GM12873 (cell line): ENCODE data around the gene KLLN.

Experiments
- TF ChIP-seq, protein P1 (sequence below): IDR thresholded peaks from 2 replicates; pipeline ENCODE4 v1.5.1; 2012; ENCODE audit warnings: low read depth, mild to moderate bottlenecking, moderate library complexity, low read length, control low read depth; ENCODE audit not compliant: insufficient read depth; ENCODE audit errors: missing control alignments

KLLN gene

DNA sequence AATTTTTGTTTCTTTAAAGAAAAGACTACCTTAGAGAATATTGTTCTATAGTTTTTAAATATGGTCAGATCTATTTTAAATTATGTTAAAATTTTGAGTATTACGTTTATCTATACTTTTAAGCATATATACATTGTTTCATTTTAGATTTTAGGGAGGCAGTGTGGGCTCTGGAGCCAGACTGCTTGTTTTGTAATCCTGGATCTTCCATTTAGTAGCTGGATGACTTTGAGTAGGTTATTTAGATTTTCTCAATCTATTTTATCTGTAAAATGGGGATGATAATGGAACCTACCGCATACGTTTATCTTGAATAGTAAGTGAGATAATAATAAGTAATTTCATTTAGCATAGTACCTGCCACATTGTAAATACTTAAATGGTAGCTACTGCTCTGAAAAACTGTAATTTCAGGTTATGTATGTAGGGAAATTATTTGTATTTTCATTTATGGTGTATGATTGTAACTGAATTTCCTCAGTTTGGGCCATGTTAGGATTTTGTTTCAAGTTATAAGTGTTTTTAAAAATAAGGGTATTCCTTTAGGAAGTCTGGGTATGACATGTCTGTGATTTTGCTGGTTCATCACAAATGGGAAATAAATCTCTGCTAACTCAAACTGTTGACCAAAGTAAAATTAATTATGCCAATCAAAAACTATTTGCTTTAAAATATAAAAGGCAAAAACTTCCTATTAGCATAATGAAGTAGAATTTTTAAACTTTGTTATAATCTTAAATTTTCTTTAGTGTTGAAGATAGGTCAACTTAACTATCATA is 6.6 kb upstream of the KLLN start:
- TF ChIP-seq, protein P1, sequence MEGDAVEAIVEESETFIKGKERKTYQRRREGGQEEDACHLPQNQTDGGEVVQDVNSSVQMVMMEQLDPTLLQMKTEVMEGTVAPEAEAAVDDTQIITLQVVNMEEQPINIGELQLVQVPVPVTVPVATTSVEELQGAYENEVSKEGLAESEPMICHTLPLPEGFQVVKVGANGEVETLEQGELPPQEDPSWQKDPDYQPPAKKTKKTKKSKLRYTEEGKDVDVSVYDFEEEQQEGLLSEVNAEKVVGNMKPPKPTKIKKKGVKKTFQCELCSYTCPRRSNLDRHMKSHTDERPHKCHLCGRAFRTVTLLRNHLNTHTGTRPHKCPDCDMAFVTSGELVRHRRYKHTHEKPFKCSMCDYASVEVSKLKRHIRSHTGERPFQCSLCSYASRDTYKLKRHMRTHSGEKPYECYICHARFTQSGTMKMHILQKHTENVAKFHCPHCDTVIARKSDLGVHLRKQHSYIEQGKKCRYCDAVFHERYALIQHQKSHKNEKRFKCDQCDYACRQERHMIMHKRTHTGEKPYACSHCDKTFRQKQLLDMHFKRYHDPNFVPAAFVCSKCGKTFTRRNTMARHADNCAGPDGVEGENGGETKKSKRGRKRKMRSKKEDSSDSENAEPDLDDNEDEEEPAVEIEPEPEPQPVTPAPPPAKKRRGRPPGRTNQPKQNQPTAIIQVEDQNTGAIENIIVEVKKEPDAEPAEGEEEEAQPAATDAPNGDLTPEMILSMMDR, result no peak

DNA sequence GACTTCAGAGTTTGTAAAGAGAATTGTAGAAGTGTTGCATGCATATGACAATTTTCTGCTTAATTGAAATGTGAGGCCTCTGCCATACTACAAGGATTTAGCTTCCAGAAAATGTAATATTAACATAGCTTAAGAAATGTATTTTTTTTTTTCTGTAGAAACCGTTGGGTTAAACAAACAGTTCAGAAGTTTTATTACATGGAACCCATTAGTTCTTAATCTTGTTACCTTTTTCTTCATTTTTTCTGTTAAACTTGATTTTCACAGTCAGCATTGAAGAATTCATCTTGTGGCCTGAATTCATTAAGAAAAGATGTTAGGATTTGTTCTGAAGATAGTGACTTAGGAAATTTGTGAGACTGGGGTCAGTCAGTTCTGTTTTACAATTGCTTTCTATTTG is 4.9 kb upstream of the KLLN start:
- TF ChIP-seq, protein P1, result no peak

- TF ChIP-seq, protein P1, result no peak
These were observed 4.1 kb upstream of the KLLN start for GRCh38 chr10:87867453-87867852.

GRCh38 chr10:87866412-87866974 is 3.2 kb upstream of the KLLN start:
- TF ChIP-seq, protein P1, result no peak

- TF ChIP-seq, protein P1, result no peak
These were observed 2.0 kb upstream of the KLLN start for GRCh38 chr10:87865241-87865881.

- TF ChIP-seq, protein P1, result no peak
These were observed 1.2 kb upstream of the KLLN start for GRCh38 chr10:87864496-87865059.

DNA sequence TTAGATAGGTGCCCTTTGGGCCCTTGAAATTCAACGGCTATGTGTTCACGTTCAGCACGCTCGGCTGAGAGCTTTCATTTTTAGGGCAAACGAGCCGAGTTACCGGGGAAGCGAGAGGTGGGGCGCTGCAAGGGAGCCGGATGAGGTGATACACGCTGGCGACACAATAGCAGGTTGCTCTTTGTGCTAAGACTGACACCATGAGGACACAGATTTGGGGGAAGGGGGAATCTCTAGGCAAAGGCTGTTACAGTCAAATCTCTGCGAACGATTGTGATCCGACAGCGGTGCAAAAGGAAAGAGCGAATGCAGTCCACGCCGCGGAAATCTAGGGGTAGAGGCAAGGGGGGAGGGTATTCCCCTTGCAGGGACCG is 667 bp downstream of the KLLN start:
- TF ChIP-seq, protein P1, result peak; percentile 14
